Fibroblast of pulmonary artery (primary cell): Measurements from ENCODE around the gene IL3RA.
"Not testable (repeated sequence)": the region's sequence is repeated elsewhere in the genome, so short reads cannot be mapped to it uniquely, and the experiment has no call there.

Source experiments
- DNase-seq: peaks from one replicate; pipeline ENCODE4 v3.0.0-alpha.2; 2010; ENCODE audit warnings: low read depth
- H3K4me3 ChIP-seq: replicated peaks from 2 replicates; pipeline ENCODE4 v1.5.1; 2011; ENCODE audit warnings: low read depth, mild to moderate bottlenecking, control low read depth, low read length, moderate library complexity
- TF ChIP-seq, protein P1 (sequence below): IDR thresholded peaks from 2 replicates; pipeline ENCODE4 v1.5.1; 2011; ENCODE audit warnings: mild to moderate bottlenecking, control low read depth, low read length, inconsistent platforms; ENCODE audit errors: missing control alignments

IL3RA gene

DNA sequence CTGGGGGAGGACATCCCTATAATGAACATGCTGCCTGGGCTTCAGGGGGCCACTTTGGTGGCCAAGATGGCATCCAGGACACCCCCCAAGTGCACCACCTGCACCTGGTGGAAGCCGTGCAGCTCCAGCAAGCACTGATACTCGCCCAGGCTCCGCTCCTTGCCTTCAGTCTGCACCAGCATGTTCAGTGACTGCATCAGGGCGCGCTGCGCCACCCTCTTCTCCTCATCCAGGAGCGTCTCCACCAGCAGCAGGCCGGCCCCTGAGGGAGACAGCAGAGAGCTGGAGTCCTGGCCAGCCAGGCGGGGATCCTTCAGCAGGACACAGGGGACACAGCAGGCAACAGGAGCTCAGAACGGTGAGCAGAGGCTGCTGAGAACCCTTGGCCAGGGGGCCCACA, 66.6 kb downstream of the IL3RA start:
- no peak for DNase-seq
- TF ChIP-seq, protein P1, sequence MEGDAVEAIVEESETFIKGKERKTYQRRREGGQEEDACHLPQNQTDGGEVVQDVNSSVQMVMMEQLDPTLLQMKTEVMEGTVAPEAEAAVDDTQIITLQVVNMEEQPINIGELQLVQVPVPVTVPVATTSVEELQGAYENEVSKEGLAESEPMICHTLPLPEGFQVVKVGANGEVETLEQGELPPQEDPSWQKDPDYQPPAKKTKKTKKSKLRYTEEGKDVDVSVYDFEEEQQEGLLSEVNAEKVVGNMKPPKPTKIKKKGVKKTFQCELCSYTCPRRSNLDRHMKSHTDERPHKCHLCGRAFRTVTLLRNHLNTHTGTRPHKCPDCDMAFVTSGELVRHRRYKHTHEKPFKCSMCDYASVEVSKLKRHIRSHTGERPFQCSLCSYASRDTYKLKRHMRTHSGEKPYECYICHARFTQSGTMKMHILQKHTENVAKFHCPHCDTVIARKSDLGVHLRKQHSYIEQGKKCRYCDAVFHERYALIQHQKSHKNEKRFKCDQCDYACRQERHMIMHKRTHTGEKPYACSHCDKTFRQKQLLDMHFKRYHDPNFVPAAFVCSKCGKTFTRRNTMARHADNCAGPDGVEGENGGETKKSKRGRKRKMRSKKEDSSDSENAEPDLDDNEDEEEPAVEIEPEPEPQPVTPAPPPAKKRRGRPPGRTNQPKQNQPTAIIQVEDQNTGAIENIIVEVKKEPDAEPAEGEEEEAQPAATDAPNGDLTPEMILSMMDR, result no peak
- no peak overlapping the region for H3K4me3 ChIP-seq

DNA sequence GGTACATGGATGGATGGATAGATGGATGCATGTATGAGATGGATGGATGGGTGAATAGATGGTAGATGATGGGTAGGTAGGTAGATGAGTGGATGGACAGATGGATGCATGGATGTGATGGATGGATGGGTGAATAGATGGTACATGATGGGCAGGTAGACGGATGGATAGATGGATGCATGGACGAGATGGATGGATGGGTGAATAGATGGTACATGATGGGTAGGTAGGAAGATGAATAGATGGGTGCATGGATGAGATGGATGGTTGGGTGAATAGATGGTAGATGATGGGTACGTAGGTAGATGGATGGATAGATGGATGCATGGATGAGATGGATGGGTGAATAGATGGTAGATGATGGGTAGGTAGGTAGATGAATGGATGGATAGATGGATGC, 67.3 kb downstream of the IL3RA start:
- not testable (repeated sequence) for H3K4me3 ChIP-seq, DNase-seq

DNA sequence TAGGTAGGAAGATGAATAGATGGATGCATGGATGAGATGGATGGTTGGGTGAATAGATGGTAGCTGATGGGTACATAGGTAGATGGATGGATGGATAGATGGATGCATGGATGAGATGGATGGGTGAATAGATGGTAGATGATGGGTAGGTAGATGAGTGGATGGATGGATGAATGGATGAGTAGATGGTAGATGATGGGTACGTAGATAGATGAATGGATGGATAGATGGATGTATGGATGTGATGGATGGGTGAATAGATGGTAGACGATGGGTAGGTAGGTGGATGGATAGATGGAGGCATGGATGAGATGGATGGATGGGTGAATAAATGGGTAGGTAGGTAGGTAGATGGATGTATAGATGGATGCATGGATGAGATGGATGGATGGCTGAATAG, 69.2 kb downstream of the IL3RA start:
- not testable (repeated sequence) for DNase-seq, H3K4me3 ChIP-seq

DNA sequence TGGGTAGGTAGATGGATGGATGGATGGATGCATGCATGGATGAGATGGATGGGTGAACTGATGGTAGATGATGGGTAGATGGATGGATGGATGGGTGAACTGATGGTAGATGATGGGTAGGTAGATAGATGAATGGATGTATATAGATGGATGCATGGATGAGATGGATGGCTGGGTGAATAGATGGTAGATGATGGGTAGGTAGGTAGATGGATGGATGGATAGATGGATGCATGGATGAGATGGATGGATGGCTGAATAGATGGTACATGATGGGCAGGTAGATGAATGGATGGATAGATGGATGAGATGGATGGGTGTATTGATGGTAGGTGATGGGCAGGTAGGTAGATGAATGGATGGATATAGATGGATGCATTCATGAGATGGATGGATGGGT, 70.5 kb downstream of the IL3RA start:
- no peak for DNase-seq
- TF ChIP-seq, protein P1, result no peak
- no peak overlapping the region for H3K4me3 ChIP-seq

DNA sequence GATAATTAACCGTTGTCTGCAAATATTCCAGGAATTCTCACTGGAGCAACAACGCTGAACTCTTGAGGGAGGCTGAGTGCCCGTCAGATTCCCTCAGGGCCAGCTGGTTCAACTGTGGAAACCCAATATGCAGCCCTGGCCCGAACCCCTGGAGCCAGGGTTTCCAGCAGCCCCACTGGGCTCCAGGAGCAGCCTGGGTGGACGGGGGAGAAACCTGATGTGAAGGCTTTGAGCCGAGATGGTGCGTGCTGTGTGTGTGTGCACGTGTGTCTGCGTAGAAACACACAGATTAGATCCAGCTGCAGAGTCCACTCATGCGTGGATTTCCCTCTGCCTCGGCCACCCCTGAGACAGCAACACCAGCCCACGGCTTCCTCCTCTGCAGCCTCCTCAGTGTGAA, 74.7 kb downstream of the IL3RA start:
- no peak for DNase-seq
- TF ChIP-seq, protein P1, result no peak
- no peak overlapping the region for H3K4me3 ChIP-seq

DNA sequence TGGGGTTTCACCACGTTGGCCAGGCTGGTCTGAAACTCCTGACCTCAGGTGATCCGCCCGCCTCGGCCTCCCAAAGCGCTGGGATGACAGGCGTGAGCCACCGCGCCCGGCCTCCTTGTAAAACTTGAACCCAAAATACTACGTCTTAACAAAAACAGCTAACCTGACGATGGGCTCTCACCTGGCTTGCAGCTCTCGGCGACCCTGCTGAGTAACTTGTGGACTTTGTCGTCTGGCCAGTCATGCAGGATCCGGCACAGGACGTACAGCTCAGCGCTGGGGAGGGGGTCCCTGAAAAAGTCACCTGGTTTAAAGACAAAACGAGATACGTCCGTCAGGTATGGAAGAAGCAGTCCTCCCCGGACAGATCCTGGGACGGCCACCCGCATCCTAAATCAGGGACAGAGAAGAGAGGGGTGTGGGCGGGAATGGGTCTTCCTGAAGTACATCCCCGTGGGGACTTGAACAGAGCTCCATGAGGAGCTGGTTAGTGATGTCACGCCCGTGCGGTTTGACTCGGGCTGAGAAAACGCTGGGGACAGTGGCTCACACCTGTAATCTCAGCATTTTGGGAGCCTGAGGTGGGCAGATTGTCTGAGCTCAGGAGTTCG, 76.1 kb downstream of the IL3RA start:
- no peak for DNase-seq
- no peak overlapping the region for H3K4me3 ChIP-seq
- TF ChIP-seq, protein P1, result no peak

DNA sequence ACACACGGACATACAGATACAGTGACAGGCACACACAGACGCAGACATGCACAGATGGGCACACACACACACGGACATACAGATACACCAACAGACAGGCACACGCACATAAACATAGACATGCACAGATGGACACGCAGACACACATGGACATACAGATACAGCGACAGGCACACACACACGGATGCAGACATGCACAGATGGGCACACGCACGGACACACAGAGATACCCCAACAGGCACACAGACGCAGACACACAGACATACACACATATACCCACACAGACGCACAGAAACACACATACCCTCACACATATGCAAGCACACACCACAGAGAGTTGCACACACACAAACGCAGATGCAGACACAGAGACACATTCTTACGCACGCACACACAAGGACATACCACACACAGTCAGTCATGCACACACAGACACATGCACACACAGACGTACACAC, 79.8 kb downstream of the IL3RA start:
- DNase-seq, result no peak
- H3K4me3 ChIP-seq, result no peak overlapping the region
- TF ChIP-seq, protein P1, result no peak

DNA sequence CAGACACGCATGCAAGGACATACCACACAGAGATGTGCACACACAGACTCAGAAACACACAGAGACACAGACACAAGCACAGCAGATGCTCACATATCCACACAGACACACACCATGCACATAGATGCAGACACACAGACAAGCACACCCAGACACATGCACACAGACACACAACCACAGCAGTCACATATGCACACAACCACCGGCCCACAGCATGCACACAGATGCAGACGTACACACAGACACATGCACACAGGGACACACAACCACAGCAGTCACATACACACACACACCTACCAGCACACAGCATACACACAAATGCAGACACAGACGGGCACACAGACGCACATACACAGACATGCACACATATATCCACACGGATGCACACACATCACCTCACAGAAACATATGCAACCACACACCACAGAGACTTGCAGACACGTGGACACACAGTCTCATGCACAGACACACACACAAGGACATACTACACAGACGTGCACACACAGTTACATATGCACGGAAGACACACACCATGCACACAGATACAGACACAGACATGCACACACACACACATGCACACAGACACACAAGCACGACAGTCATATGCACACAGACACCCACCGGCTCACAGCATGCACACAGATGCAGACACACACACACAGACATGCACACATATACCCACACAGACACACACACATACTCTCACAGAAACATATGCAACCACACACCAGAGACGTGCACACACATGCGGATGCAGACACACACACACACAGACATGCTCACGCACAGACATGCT, 80.6 kb downstream of the IL3RA start:
- no peak for DNase-seq
- TF ChIP-seq, protein P1, result no peak
- no peak overlapping the region for H3K4me3 ChIP-seq
